NOMO-1 treated with DMSO at 0.1 percent for 48 hours (cell line): ENCODE results near the gene C11orf91.

ENCODE experiments used
- DNase-seq: peaks from one replicate; lab custom pipeline; 2025; ENCODE audit not compliant: unreplicated experiment; lab: John Stamatoyannopoulos, UW

Gene C11orf91

DNA sequence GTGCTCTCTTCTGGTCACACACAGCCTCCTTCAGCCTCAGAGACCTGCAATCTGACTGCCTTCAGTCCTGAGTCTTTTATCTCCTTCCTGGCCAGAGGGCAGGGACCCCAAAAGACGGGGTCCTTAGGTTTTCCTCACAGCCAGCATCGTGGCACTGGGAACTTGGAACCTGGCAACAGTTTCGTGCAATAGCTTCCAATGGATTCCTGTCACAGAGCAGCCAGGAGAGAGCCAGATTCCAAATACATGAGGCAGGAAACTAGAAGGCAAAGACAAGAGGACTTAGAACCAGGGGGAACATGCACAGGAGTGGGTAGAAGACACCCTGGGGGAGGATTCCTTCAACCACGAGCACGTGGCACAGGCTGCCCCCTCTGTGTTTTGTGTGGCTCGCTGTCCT lies 48.6 kb downstream of the C11orf91 start:
- no peak for DNase-seq

DNA sequence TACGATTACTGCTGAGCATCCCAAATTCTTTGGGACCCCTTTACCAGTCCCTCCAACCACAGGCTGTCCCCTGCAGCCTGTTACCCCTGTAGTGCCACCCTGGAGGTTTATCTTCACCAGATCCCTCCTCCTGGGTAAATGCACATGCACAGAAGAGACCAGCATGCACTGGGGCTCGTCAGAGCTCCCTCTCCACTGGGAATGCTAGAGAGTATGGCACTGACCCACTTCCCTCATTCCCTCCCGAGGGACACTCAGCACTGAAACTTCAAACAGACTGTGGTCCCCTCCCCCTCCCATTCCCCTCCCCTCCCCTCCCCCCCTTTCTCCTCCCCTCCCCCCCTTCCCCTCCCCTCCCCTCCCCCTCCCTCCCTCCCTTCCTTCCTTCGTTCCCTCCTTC lies 49.1 kb downstream of the C11orf91 start:
- no peak for DNase-seq

DNA sequence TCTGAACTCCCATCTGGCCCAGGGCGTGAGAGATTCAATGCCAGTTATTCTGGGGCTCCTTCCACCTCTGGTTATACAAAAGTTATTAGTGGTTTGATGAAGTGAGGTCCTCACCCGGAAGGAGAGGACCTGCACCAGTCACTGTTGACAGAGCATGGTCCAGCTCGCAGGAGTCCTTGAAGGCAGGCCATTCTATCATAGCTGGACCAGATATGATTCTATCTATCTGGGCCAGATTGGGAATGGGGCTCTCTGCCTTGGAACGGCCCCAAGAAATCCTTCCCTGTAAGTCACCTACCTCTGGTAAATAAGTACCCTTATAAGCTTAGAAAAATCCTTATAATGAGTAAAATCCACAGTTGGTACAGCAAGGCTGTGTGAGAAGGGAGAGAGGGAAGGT lies 50.7 kb downstream of the C11orf91 start:
- DNase-seq = no peak
